H7 (cell line): Measurements from ENCODE around the gene CD80. TPM values are rescaled to one million over a fixed set of nuclear protein-coding genes. Genes with fewer than 3 reads are reported as not detected.

Source experiments
- DNase-seq: peaks from one replicate; pipeline ENCODE4 v3.0.0; 2012
- H3K27me3 ChIP-seq: 2 replicates; pipeline ENCODE4 v1.6.0; 2011; ENCODE audit warnings: mild to moderate bottlenecking, low read length; ENCODE audit not compliant: control insufficient read depth, insufficient read depth
- H3K36me3 ChIP-seq: replicated peaks from 2 replicates; pipeline ENCODE4 v1.5.1; 2011; ENCODE audit warnings: low read length; ENCODE audit not compliant: control insufficient read depth, insufficient read depth
- H3K4me3 ChIP-seq: 2 replicates; pipeline ENCODE4 v1.5.1; 2011; ENCODE audit warnings: low read depth, mild to moderate bottlenecking, control low read depth, low read length, moderate library complexity; ENCODE audit not compliant: insufficient read depth
- total RNA-seq: library from RNA; depleted of rRNA; stranded (reverse); fragments of >200 nt; shearing (Covaris generic); gene quantifications from 2 replicates; pipeline ENCODE4 v1.2.3, GENCODE V29; 2014

CD80 gene
- total RNA-seq, 1 experiment from 2014 or later: not detected

DNA sequence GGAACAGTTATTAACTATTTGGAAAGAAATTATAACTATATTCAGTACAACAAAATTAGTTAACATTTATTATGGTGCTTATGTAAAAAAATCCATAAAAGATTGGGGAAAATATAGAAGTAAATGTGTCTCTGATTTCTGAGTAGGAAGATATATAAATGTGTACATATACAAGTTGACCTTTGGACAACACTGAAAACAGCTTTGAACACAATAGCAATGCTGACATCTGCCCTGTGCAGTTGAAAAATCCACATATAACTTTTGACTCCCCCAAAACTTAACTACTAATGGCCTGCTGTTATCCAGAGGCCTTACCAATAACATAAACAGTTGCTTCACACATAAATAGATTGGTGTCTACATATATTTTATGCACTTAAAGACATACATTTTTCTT is 48.7 kb downstream of the CD80 start:
- no peak for DNase-seq
- H3K36me3 ChIP-seq: peaks cover 15% of the 10 kb centered on the region
- H3K4me3 ChIP-seq: no peak overlapping the region
- H3K27me3 ChIP-seq: no peaks in the 10 kb centered on the region

DNA sequence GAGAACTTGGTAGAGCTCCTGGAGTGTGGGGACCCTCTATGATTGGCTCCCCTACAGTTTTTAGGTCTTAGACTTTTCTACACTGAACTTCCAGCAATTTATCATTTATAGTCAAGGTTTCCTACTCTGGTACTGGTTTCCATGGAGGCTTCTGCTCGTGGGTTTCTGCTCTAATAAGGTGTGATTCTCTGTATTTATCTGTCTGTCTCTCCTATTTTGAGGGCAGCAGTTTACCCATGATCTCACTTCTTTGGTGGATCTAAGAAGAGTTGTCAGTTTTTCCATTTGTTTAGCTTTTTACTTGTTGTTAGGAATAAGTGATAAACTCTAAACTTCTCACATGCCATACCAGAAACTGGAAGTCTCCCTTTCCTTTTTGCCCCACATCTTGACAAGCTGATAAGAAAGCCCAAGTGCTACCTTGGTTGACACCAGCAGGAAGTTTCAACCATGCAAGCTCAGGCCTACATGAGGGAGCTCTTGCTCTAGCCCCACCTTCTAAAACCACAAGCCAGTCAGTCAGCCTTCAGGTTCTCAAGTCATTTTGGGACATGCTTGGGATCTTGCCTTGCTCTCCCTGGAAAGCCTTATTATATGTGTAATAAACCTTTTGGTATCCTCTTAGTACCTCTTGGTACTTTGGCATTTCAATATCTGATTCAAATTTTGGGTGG is 51.1 kb downstream of the CD80 start:
- peaks cover 15% of the 10 kb centered on the region for H3K36me3 ChIP-seq
- no peaks in the 10 kb centered on the region for H3K27me3 ChIP-seq
- no peak for DNase-seq
- H3K4me3 ChIP-seq: no peak overlapping the region

DNA sequence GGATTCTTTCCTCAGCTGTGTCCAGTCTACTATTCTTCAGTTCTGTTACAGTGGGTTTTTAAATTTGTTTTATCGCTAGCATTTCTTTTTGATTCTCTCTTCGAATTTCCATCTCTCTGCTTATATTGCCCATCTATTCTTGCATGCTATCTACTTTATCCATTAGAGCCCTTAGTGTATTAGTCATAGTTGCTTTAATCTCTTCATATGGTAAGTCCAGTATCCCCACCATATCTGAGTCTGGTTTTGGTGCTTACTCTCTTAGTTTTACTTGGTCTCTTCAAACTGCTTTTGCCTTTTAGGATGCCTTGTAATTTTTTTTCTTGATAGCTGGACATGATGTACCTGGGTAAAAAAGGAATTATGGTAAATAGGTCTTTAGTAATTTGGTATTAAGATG is 52.0 kb downstream of the CD80 start:
- Histone ChIP-seq H3K36me3 (peaks cover 18% of the 10 kb centered on the region), H3K4me3 (no peak overlapping the region), H3K27me3 (no peaks in the 10 kb centered on the region)
- no peak for DNase-seq

DNA sequence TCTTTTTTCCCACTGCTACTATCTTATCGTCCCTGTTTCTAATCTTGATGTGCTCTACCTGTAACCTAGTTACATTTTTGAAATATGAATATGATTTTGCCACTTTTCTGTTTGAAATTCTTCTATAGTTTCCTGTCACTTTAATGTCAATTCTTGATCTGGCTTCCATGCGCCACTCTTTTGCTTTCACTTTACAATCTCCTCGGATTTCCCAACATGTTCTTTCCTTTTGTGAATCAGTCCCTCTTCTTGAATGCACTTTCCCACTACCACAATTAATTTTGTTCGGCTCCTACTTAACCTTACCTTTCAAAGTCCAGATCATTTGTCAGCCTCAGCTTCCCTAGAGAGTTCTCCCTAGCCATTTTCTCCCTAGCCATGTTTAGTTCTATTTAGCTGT is 52.8 kb downstream of the CD80 start:
- Histone ChIP-seq H3K4me3 (no peak overlapping the region), H3K27me3 (no peaks in the 10 kb centered on the region), H3K36me3 (peaks cover 18% of the 10 kb centered on the region)
- DNase-seq: no peak

GRCh38 chr3:119500901-119501300 is 58.5 kb downstream of the CD80 start:
- peaks cover 6% of the 10 kb centered on the region for H3K36me3 ChIP-seq
- DNase-seq: no peak
- no peaks in the 10 kb centered on the region for H3K27me3 ChIP-seq
- H3K4me3 ChIP-seq: no peak overlapping the region

DNA sequence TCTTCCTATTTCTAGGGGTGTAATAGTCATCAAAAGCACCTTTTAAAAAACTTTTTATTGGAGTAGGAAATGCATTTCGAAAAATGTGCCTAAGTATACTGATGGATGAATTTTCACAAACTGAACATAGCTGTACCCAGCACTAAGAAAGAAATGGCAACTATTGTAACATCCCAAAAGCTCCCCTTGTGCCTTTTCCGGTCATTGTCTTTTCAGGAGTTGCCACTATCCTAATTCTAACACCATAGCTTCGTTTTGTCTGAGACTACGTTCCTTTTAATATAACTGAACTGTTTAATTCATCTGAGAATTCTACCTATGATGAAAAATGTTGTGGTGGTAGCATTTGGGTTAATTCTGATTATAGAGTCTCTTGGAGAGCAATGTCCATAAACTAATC is 59.1 kb downstream of the CD80 start:
- peaks cover 6% of the 10 kb centered on the region for H3K36me3 ChIP-seq
- no peak overlapping the region for H3K4me3 ChIP-seq
- no peaks in the 10 kb centered on the region for H3K27me3 ChIP-seq
- DNase-seq: no peak

GRCh38 chr3:119498186-119499011 is 61.0 kb downstream of the CD80 start, which contains the start of gene TIMMDC1:
TIMMDC1 (plus strand) TSS chr3:119498547; CDS start chr3:119498734, 187 bp downstream.
- Histone ChIP-seq H3K4me3 (peak within 1 kb of the TSS; percentile 93), H3K36me3 (peaks cover 5% of the 10 kb centered on the region), H3K27me3 (no peaks in the 10 kb centered on the region)
- DNase-seq: peak; percentile 94

DNA sequence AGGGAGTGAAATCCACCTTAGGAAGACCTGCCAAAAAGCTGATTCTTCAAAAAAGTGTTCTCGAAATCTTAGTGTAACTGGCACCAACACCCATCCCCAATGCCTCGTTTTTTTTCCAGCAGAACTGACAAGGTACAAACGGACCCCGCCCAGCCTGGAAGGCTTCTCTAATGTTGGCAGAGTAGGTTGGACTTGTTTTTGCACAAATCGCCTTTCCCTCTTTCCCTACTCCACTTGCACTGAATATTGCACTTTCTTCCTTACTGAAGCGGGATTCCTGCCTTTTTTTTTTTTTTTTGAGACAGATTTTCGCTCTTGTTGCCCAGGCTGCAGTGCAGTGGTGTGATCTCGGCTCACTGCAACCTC is 61.6 kb downstream of the CD80 start:
- Histone ChIP-seq H3K36me3 (peaks cover 5% of the 10 kb centered on the region), H3K4me3 (peak overlapping the region; percentile 93), H3K27me3 (no peaks in the 10 kb centered on the region)
- DNase-seq: peak; percentile 16

- H3K4me3 ChIP-seq: no peak overlapping the region
- H3K36me3 ChIP-seq: no peaks in the 10 kb centered on the region; the same call in 1 of the 2 replicates
- H3K27me3 ChIP-seq: no peaks in the 10 kb centered on the region
- DNase-seq: peak; percentile 20
These were observed 64.8 kb downstream of the CD80 start for GRCh38 chr3:119494597-119494996.

DNA sequence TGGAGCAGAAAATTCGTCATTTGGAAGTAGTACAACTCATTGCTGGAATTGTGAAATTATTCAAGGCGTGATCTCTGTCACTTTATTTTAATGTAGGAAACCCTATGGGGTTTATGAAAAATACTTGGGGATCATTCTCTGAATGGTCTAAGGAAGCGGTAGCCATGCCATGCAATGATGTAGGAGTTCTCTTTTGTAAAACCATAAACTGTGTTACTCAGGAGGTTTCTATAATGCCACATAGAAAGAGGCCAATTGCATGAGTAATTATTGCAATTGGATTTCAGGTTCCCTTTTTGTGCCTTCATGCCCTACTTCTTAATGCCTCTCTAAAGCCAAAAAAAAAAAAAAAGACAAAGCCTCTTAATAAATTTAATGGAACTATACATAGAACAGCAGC is 66.6 kb downstream of the CD80 start:
- no peak for DNase-seq
- H3K4me3 ChIP-seq: no peak overlapping the region
- H3K36me3 ChIP-seq: no peaks in the 10 kb centered on the region; the same call in 1 of the 2 replicates
- H3K27me3 ChIP-seq: no peaks in the 10 kb centered on the region

GRCh38 chr3:119492128-119492527 is 67.3 kb downstream of the CD80 start:
- no peaks in the 10 kb centered on the region; the same call in 1 of the 2 replicates for H3K36me3 ChIP-seq
- no peak for DNase-seq
- H3K4me3 ChIP-seq: no peak overlapping the region
- no peaks in the 10 kb centered on the region for H3K27me3 ChIP-seq

GRCh38 chr3:119490153-119490552 is 69.3 kb downstream of the CD80 start:
- Histone ChIP-seq H3K4me3 (no peak overlapping the region), H3K27me3 (no peaks in the 10 kb centered on the region), H3K36me3 (peaks cover 2% of the 10 kb centered on the region)
- no peak for DNase-seq

- Histone ChIP-seq H3K27me3 (no peaks in the 10 kb centered on the region), H3K4me3 (no peak overlapping the region), H3K36me3 (peaks cover 2% of the 10 kb centered on the region)
- no peak for DNase-seq
These were observed 73.9 kb downstream of the CD80 start for GRCh38 chr3:119485563-119485962.

DNA sequence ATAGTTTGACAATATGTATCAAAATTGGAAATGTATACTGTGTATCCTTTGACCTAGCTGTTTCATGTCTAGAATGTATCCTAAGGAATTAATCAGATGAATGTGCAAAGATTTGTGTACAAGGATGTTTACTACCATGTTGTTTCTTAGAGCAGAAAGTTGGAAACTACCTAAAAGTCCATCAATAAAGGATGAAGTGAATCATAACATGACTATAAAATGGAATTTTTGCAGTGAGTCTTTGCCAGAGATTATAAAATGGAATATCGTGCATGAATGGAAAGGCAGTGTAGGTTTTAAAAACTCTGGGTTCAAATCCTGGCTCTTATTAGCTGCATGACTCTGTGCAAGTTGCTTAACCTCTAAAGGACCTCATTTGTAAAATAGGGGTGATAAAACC is 76.3 kb downstream of the CD80 start:
- DNase-seq: no peak
- H3K4me3 ChIP-seq: no peak overlapping the region
- H3K36me3 ChIP-seq: peaks cover 2% of the 10 kb centered on the region
- H3K27me3 ChIP-seq: no peaks in the 10 kb centered on the region

DNA sequence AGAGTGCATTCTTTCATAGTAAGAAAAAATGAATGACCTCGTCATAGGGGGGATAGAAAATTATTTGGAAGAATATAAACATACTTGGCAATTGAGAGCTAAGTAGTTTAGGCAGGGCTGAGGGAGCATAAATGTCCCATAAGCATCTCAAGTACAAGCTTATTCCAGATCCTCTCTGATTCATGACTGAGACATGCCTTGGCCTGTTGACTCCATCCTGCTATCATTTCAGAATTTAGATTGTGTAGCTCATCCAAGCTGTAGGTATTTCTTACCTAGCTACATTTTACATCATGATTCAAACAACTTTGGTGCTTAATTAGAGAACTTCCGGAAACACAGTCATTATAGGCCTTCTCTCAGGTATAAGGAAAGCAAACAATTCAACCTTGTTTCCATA is 78.3 kb downstream of the CD80 start:
- DNase-seq: no peak
- no peaks in the 10 kb centered on the region for H3K27me3 ChIP-seq
- H3K4me3 ChIP-seq: no peak overlapping the region
- peaks cover 3% of the 10 kb centered on the region for H3K36me3 ChIP-seq
